ENCODE measurements around the gene AGMAT. TPM values are rescaled to one million over a fixed set of nuclear protein-coding genes. Genes with fewer than 3 reads are reported as not detected.

The AGMAT gene
- total and polyA plus RNA-seq, 2 of the 13 experiments (the other 11 are each of a cell fraction or from before 2014, with no cell fraction given) = 59.1 to 174 TPM

- TF ChIP-seq ZEB1 (IDR thresholded peaks at IDR 0.05; ENCODE audit: insufficient replicate concordance, low read depth) = no peak
- TF ChIP-seq ZNF251 (CRISPR knock-in tag; IDR thresholded peaks at IDR 0.05) = no peak
- 0 out of 2 replicates have a peak, but pooled peaks have one; percentile 41 for TF ChIP-seq ZNF264 (CRISPR knock-in tag; IDR thresholded peaks at IDR 0.05)
- TF ChIP-seq ZNF275 (CRISPR knock-in tag; IDR thresholded peaks at IDR 0.05; ENCODE audit: borderline replicate concordance) = no peak
- no peak for TF ChIP-seq PLRG1 (conservative IDR thresholded peaks at IDR 0.05)
- TF ChIP-seq DMAP1 (CRISPR knock-in tag; IDR thresholded peaks at IDR 0.05) = no peak
- no peak for TF ChIP-seq GZF1 (CRISPR knock-in tag; IDR thresholded peaks at IDR 0.05)
- TF ChIP-seq CEBPB (IDR thresholded peaks at IDR 0.05; ENCODE audit: borderline replicate concordance, low read depth, low read length) = peak; percentile 62; the same call in 1 of the 2 replicates
- no peak for TF ChIP-seq ZBTB20 (CRISPR knock-in tag; IDR thresholded peaks at IDR 0.05; ENCODE audit: borderline replicate concordance, low read depth)
- no peak; the same call in 1 of the 2 replicates for TF ChIP-seq FOXO1 (CRISPR knock-in tag; IDR thresholded peaks at IDR 0.05)
- TF ChIP-seq THYN1 (CRISPR knock-in tag; IDR thresholded peaks at IDR 0.05; ENCODE audit: borderline replicate concordance, low read depth) = no peak
- TF ChIP-seq MXD3 (CRISPR knock-in tag; IDR thresholded peaks at IDR 0.05) = no peak
- TF ChIP-seq WIZ (CRISPR knock-in tag; IDR thresholded peaks at IDR 0.05) = no peak
- no peak for TF ChIP-seq SETDB1 (CRISPR knock-in tag; IDR thresholded peaks at IDR 0.05; ENCODE audit: borderline replicate concordance)
- TF ChIP-seq, protein P1, sequence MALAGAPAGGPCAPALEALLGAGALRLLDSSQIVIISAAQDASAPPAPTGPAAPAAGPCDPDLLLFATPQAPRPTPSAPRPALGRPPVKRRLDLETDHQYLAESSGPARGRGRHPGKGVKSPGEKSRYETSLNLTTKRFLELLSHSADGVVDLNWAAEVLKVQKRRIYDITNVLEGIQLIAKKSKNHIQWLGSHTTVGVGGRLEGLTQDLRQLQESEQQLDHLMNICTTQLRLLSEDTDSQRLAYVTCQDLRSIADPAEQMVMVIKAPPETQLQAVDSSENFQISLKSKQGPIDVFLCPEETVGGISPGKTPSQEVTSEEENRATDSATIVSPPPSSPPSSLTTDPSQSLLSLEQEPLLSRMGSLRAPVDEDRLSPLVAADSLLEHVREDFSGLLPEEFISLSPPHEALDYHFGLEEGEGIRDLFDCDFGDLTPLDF (CRISPR knock-in tag; IDR thresholded peaks at IDR 0.05) = peak; percentile 26; the same call in 1 of the 2 replicates
- 0 out of 2 replicates have a peak, but pooled peaks have one; percentile 24 for TF ChIP-seq IKZF5 (CRISPR knock-in tag; IDR thresholded peaks at IDR 0.05)
- TF ChIP-seq GLI4 (CRISPR knock-in tag; IDR thresholded peaks at IDR 0.05; ENCODE audit: borderline replicate concordance) = no peak
- TF ChIP-seq ZNF350 (CRISPR knock-in tag; IDR thresholded peaks at IDR 0.05; ENCODE audit: borderline replicate concordance, low read depth) = no peak
- TF ChIP-seq TFDP2 (CRISPR knock-in tag; IDR thresholded peaks at IDR 0.05) = no peak
- no peak; the same call in 1 of the 2 replicates for TF ChIP-seq BRCA1 (CRISPR knock-in tag; IDR thresholded peaks at IDR 0.05)
- TF ChIP-seq ZNF589 (CRISPR knock-in tag; conservative IDR thresholded peaks at IDR 0.05) = no peak
- TF ChIP-seq ZNF614 (CRISPR knock-in tag; IDR thresholded peaks at IDR 0.05; ENCODE audit: borderline replicate concordance) = 0 out of 2 replicates have a peak, but pooled peaks have one; percentile 41
- peak; percentile 98 for TF ChIP-seq ONECUT2 (CRISPR knock-in tag; IDR thresholded peaks at IDR 0.05)
- TF ChIP-seq HMG20A (CRISPR knock-in tag; IDR thresholded peaks at IDR 0.05; ENCODE audit: borderline replicate concordance) = peak; percentile 81
- peak; percentile 64 for TF ChIP-seq SAP130 (CRISPR knock-in tag; IDR thresholded peaks at IDR 0.05; ENCODE audit: low read depth)
- peak; percentile 88 for TF ChIP-seq FOXA3 (CRISPR knock-in tag; IDR thresholded peaks at IDR 0.05)
These were observed 20.8 kb upstream of the AGMAT start (continued) for GRCh38 chr1:15605398-15606383.
